Measurements from ENCODE around the gene LANCL2.

Gene LANCL2

GRCh38 chr7:55475855-55476803, 111.0 kb downstream of the LANCL2 start:
- Histone ChIP-seq H3K4me1 (ENCODE audit: insufficient read depth, low read length) (peaks cover 32% of the 10 kb centered on the region), H3K27me3 (ENCODE audit: insufficient read depth, low read length, poor library complexity) (no peaks in the 10 kb centered on the region), H3K4me3 (ENCODE audit: low read depth in 1 of 2, low read length in 2 of 2) (no peak overlapping the region), H2AFZ (ENCODE audit: low read depth, low read length) (no peak overlapping the region), H3K9ac (ENCODE audit: low read depth, low read length) (no peak overlapping the region), H3K79me2 (ENCODE audit: insufficient read depth, low read length) (peaks cover 43% of the 10 kb centered on the region), H3K36me3 (ENCODE audit: insufficient read depth, low read length) (peaks cover 58% of the 10 kb centered on the region), H3K4me2 (ENCODE audit: insufficient read depth, low read length) (no peak overlapping the region), H3K27ac (ENCODE audit: low read length) (peak overlapping the region; percentile 44; the same call in 1 of the 2 replicates), H4K20me1 (ENCODE audit: insufficient read depth, low read length) (peaks cover 55% of the 10 kb centered on the region), H3K9me3 (ENCODE audit: insufficient read depth, low read length, severe bottlenecking) (no peaks in the 10 kb centered on the region)
- no peak for DNase-seq
- ATAC-seq (ENCODE audit: insufficient read depth, low read depth), result no peak
- TF ChIP-seq EZH2 (IDR thresholded peaks at IDR 0.05; ENCODE audit: borderline replicate concordance, low read depth, low read length, severe bottlenecking) (no peak), CTCF (IDR thresholded peaks at IDR 0.05; ENCODE audit: borderline replicate concordance, extremely low read depth, low read length, poor library complexity, severe bottlenecking) (no peak)

GRCh38 chr7:55476852-55477780, 112.0 kb downstream of the LANCL2 start:
- TF ChIP-seq CTCF (IDR thresholded peaks at IDR 0.05; ENCODE audit: borderline replicate concordance, extremely low read depth, low read length, poor library complexity, severe bottlenecking), result no peak
- TF ChIP-seq EZH2 (IDR thresholded peaks at IDR 0.05; ENCODE audit: borderline replicate concordance, low read depth, low read length, severe bottlenecking), result no peak
- H3K79me2 ChIP-seq (ENCODE audit: insufficient read depth, low read length), result peaks cover 48% of the 10 kb centered on the region
- no peaks in the 10 kb centered on the region for H3K9me3 ChIP-seq (ENCODE audit: insufficient read depth, low read length, severe bottlenecking)
- H3K36me3 ChIP-seq (ENCODE audit: insufficient read depth, low read length), result peaks cover 57% of the 10 kb centered on the region
- no peak overlapping the region for H2AFZ ChIP-seq (ENCODE audit: low read depth, low read length)
- ATAC-seq (ENCODE audit: insufficient read depth, low read depth) (no peak), DNase-seq (no peak)
- H3K4me1 ChIP-seq (ENCODE audit: insufficient read depth, low read length), result peaks cover 25% of the 10 kb centered on the region
- no peak overlapping the region for H3K4me2 ChIP-seq (ENCODE audit: insufficient read depth, low read length)
- H3K9ac ChIP-seq (ENCODE audit: low read depth, low read length), result no peak overlapping the region
- H3K27me3 ChIP-seq (ENCODE audit: insufficient read depth, low read length, poor library complexity), result no peaks in the 10 kb centered on the region
- H4K20me1 ChIP-seq (ENCODE audit: insufficient read depth, low read length), result peaks cover 62% of the 10 kb centered on the region
- H3K4me3 ChIP-seq (ENCODE audit: low read depth in 1 of 2, low read length in 2 of 2), result no peak overlapping the region
- H3K27ac ChIP-seq (ENCODE audit: low read length), result no peak overlapping the region; the same call in 1 of the 2 replicates

GRCh38 chr7:55477781-55478374, 112.7 kb downstream of the LANCL2 start:
- TF ChIP-seq CTCF (IDR thresholded peaks at IDR 0.05; ENCODE audit: borderline replicate concordance, extremely low read depth, low read length, poor library complexity, severe bottlenecking) (no peak), EZH2 (IDR thresholded peaks at IDR 0.05; ENCODE audit: borderline replicate concordance, low read depth, low read length, severe bottlenecking) (no peak)
- peaks cover 48% of the 10 kb centered on the region for H3K79me2 ChIP-seq (ENCODE audit: insufficient read depth, low read length)
- H3K4me2 ChIP-seq (ENCODE audit: insufficient read depth, low read length), result no peak overlapping the region
- H3K9ac ChIP-seq (ENCODE audit: low read depth, low read length), result no peak overlapping the region
- ATAC-seq (ENCODE audit: insufficient read depth, low read depth) (no peak), DNase-seq (no peak)
- H3K36me3 ChIP-seq (ENCODE audit: insufficient read depth, low read length), result peaks cover 62% of the 10 kb centered on the region
- peaks cover 62% of the 10 kb centered on the region for H4K20me1 ChIP-seq (ENCODE audit: insufficient read depth, low read length)
- H3K27me3 ChIP-seq (ENCODE audit: insufficient read depth, low read length, poor library complexity), result no peaks in the 10 kb centered on the region
- H3K4me3 ChIP-seq (ENCODE audit: low read depth in 1 of 2, low read length in 2 of 2), result no peak overlapping the region
- H3K9me3 ChIP-seq (ENCODE audit: insufficient read depth, low read length, severe bottlenecking), result no peaks in the 10 kb centered on the region
- no peak overlapping the region for H3K27ac ChIP-seq (ENCODE audit: low read length)
- peaks cover 25% of the 10 kb centered on the region for H3K4me1 ChIP-seq (ENCODE audit: insufficient read depth, low read length)
- no peak overlapping the region for H2AFZ ChIP-seq (ENCODE audit: low read depth, low read length)

Measured in DND-41 (cell line).